CD4-positive, alpha-beta memory T cell (primary cell): ENCODE measurements around the gene WARS2. TPM values are rescaled to one million over a fixed set of nuclear protein-coding genes. Genes with fewer than 3 reads are reported as not detected.
"Not testable (repeated sequence)": the region's sequence is repeated elsewhere in the genome, so short reads cannot be mapped to it uniquely, and the experiment has no call there.

ENCODE experiments used
- CTCF ChIA-PET: fragments of 350-600 bp; sonication (Branson Sonifier 250); formaldehyde crosslinking; loops from one replicate; lab custom pipeline; 2021; ENCODE audit warnings: inconsistent platforms; ENCODE audit not compliant: partially characterized antibody; lab: Charles Lee
- POLR2A ChIA-PET: fragments of 350-600 bp; sonication (Branson Sonifier 250); formaldehyde crosslinking; loops from one replicate; lab custom pipeline; 2021; ENCODE audit not compliant: partially characterized antibody; lab: Charles Lee
- DNase-seq, 5 donors: peaks; one replicate each; pipeline versions ENCODE4 v3.0.0 to v3.0.0-alpha.2; 2020 to 2022; ENCODE audit warnings: mixed read lengths in 1 of 5
- H3K27ac ChIP-seq: one replicate; pipeline ENCODE4 v1.7.0; 2013; ENCODE audit warnings: low read depth, low read length
- H3K27me3 ChIP-seq: 2 replicates; pipeline ENCODE4 v1.7.0; 2013; ENCODE audit warnings: mild to moderate bottlenecking, low read length, moderate library complexity; ENCODE audit not compliant: insufficient read depth
- H3K36me3 ChIP-seq: 2 replicates; pipeline ENCODE4 v1.7.0; 2013; ENCODE audit warnings: mild to moderate bottlenecking, low read length, moderate library complexity; ENCODE audit not compliant: insufficient read depth
- H3K4me1 ChIP-seq: 2 replicates; pipeline ENCODE4 v1.7.0; 2013; ENCODE audit warnings: mild to moderate bottlenecking, low read length, moderate library complexity; ENCODE audit not compliant: insufficient read depth
- H3K4me3 ChIP-seq, 2 donors: one replicate each; pipeline ENCODE4 v1.7.0; 2013; ENCODE audit warnings: low read length in 2 of 2, mild to moderate bottlenecking in 1 of 2
- H3K9me3 ChIP-seq, 2 donors: one replicate each; pipeline ENCODE4 v1.7.0; 2013; ENCODE audit warnings: low read length in 2 of 2, control low read depth in 1 of 2; ENCODE audit not compliant: control insufficient read depth in 1 of 2
- H3K27ac Mint-ChIP-seq, 7 donors: one replicate each; pipeline ENCODE4 v1.8.0; 2020 to 2021; ENCODE audit warnings: mixed read lengths in 7 of 7, mild to moderate bottlenecking in 6 of 7, inconsistent platforms in 3 of 7, moderate library complexity in 3 of 7
- H3K27me3 Mint-ChIP-seq, 2 donors: one replicate each; pipeline ENCODE4 v1.8.0; 2020 to 2021; ENCODE audit warnings: mixed read lengths in 2 of 2
- H3K36me3 Mint-ChIP-seq, 2 donors: one replicate each; pipeline ENCODE4 v1.8.0; 2020 to 2021; ENCODE audit warnings: mixed read lengths in 2 of 2, inconsistent platforms in 1 of 2, mild to moderate bottlenecking in 1 of 2
- H3K4me1 Mint-ChIP-seq, 4 donors: one replicate each; pipeline ENCODE4 v1.8.0; 2020 to 2021; ENCODE audit warnings: mixed read lengths in 4 of 4, mild to moderate bottlenecking in 1 of 4
- H3K4me3 Mint-ChIP-seq, 8 donors: one replicate each; pipeline ENCODE4 v1.8.0; 2020 to 2021; ENCODE audit warnings: mixed read lengths in 8 of 8, mild to moderate bottlenecking in 7 of 8, moderate library complexity in 6 of 8, inconsistent platforms in 3 of 8
- H3K9me3 Mint-ChIP-seq, 8 donors: one replicate each; pipeline ENCODE4 v1.8.0; 2020 to 2021; ENCODE audit warnings: mixed read lengths in 8 of 8, mild to moderate bottlenecking in 5 of 8, inconsistent platforms in 3 of 8, moderate library complexity in 1 of 8
- intact Hi-C: fragments of 100-400 bp; cut with micrococcal nuclease; formaldehyde crosslinking; loops from one replicate; pipeline ENCODE4 v1.15.1; 2023
- polyA plus RNA-seq, 2 donors: library from polyadenylated mRNA; unstranded; fragments of 300-500 nt; fragmentation: Illumina TruSeq; gene quantifications; one replicate each; pipeline ENCODE4 v1.2.3, GENCODE V29; 2021
- total RNA-seq, 2 experiments: library from RNA; stranded (reverse); gene quantifications; one replicate each; pipeline ENCODE4 v1.2.3, GENCODE V29; 2021

Gene WARS2
- total and polyA plus RNA-seq, 4 experiments from 2014 or later, result 6.9 to 12.4 (median 10.4) TPM

- H3K4me3 ChIP-seq, H3K4me1 ChIP-seq, H3K27me3 ChIP-seq, H3K9me3 ChIP-seq, CTCF ChIA-PET, POLR2A ChIA-PET, H3K27me3 Mint-ChIP-seq, H3K36me3 ChIP-seq, H3K27ac ChIP-seq, H3K9me3 Mint-ChIP-seq, intact Hi-C loops: not testable (repeated sequence)
- Mint-ChIP-seq H3K36me3 (peaks cover 63 to 80% of the 10 kb centered on the region in 2 donors), H3K27ac (peak overlapping the region in 1 of 7 donors; percentile 30), H3K4me3 (peak overlapping the region in 1 of 8 donors; percentile 31), H3K4me1 (peaks cover 0 to 30% (median 6%) of the 10 kb centered on the region in 4 donors)
- peak in 1 of 5 donors; percentile 14 for DNase-seq
Measured at GRCh38 chr1:119156761-119157160, 16.3 kb upstream of the WARS2 start.

DNA sequence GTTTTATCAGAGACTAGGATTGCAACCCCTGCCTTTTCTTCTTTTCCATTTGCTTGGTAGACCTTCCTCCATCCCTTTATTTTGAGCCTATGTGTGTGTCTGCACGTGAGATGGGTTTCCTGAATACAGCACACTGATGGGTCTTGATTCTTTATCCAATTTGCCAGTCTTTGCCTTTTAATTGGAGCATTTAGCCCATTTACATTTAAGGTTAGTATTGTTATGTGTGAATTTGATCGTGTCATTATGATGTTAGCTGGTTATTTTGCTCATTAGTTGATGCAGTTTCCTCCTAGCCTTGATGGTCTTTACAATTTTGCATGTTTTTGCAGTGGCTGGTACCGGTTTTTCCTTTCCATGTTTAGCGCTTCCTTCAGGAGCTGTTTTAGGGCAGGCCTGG lies 14.6 kb upstream of the WARS2 start:
- H3K27ac Mint-ChIP-seq, H3K9me3 ChIP-seq, H3K27ac ChIP-seq, H3K9me3 Mint-ChIP-seq, H3K4me1 ChIP-seq, DNase-seq, CTCF ChIA-PET, H3K4me3 ChIP-seq, H3K36me3 ChIP-seq, H3K4me3 Mint-ChIP-seq, H3K27me3 ChIP-seq, H3K27me3 Mint-ChIP-seq, POLR2A ChIA-PET, intact Hi-C loops: not testable (repeated sequence)
- Mint-ChIP-seq H3K36me3 (peaks cover 54 to 82% of the 10 kb centered on the region in 2 donors), H3K4me1 (peaks cover 0 to 35% (median 7%) of the 10 kb centered on the region in 4 donors)

- Mint-ChIP-seq H3K27ac (no peak overlapping the region), H3K9me3 (peaks cover 0 to 3% (median 0%) of the 10 kb centered on the region in 8 donors), H3K36me3 (peaks cover 24 to 47% of the 10 kb centered on the region in 2 donors), H3K4me1 (peaks cover 3 to 29% (median 17%) of the 10 kb centered on the region in 4 donors), H3K4me3 (no peak overlapping the region), H3K27me3 (no peaks in the 10 kb centered on the region)
- DNase-seq, result no peak
- H3K4me3 ChIP-seq, result no peak overlapping the region
- no peak overlapping the region for H3K27ac ChIP-seq
- H3K4me1 ChIP-seq, result no peaks in the 10 kb centered on the region
- no peaks in the 10 kb centered on the region for H3K36me3 ChIP-seq
- H3K27me3 ChIP-seq, result no peaks in the 10 kb centered on the region
- intact Hi-C loops, result no loop called here
- CTCF ChIA-PET, result no interaction called here
- POLR2A ChIA-PET, result interaction anchor here (1.9 kb wide), 1 partner anchor 10 kb away, joined by 5 read pairs; the partner anchor contains the start of gene WARS2
- H3K9me3 ChIP-seq, result no peaks in the 10 kb centered on the region
Measured at GRCh38 chr1:119150150-119150549, 9.7 kb upstream of the WARS2 start.

DNA sequence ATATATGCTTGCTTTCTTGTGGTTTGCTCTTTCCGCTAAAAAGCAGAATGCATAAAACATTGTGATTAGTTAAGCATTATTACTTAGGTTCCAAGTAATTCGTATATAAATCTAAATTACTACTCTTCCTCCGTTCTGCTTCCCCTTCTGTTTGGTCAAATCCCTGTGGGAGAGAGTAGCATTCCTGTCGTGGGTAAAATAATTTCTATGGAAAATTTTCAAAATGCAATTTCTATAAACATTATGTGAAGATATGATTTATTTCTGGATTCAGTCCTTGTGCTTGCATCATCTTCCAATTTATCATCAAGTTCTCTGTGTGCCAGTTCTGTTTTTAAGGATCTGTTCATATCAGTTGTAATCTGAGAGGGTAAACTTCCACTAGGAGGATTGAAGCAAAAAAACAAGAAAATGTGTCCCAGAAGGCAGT lies 7.2 kb upstream of the WARS2 start:
- peaks cover 0 to 3% (median 0%) of the 10 kb centered on the region in 8 donors for H3K9me3 Mint-ChIP-seq
- Histone ChIP-seq H3K27me3 (no peaks in the 10 kb centered on the region), H3K4me1 (no peaks in the 10 kb centered on the region), H3K4me3 (no peak overlapping the region), H3K27ac (no peak overlapping the region), H3K9me3 (no peaks in the 10 kb centered on the region), H3K36me3 (no peaks in the 10 kb centered on the region)
- peaks cover 18 to 32% of the 10 kb centered on the region in 2 donors for H3K36me3 Mint-ChIP-seq
- no peaks in the 10 kb centered on the region for H3K27me3 Mint-ChIP-seq
- intact Hi-C loops, result no loop called here
- H3K4me3 Mint-ChIP-seq, result no peak overlapping the region
- peak overlapping the region in 1 of 7 donors; percentile 8 for H3K27ac Mint-ChIP-seq
- CTCF ChIA-PET, result no interaction called here
- no peak for DNase-seq
- H3K4me1 Mint-ChIP-seq, result peaks cover 3 to 38% (median 17%) of the 10 kb centered on the region in 4 donors
- POLR2A ChIA-PET, result no interaction called here

DNA sequence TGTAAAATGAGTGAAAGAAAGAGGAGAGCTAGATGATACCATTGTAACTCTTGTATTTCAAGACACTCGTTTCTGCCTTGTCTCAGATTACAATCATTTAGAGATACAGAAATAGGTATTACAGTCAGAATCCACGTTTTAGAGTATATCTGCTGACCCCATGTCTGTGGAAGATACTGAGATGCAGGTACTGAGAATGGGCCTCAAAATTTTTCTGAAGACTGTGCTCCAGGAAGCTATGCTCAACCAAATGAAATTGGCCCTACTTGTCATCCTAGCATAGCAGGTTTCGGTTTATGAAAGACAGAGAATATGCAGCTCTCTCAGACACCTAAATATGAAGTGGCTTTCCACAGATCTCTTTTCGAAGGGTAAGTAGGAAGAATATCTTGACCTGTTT lies 6.0 kb upstream of the WARS2 start:
- Histone ChIP-seq H3K27me3 (no peaks in the 10 kb centered on the region), H3K4me1 (peaks cover 11% of the 10 kb centered on the region), H3K36me3 (no peaks in the 10 kb centered on the region), H3K4me3 (no peak overlapping the region), H3K9me3 (no peaks in the 10 kb centered on the region), H3K27ac (no peak overlapping the region)
- peak overlapping the region in 1 of 8 donors; percentile 17 for H3K4me3 Mint-ChIP-seq
- no peak for DNase-seq
- H3K4me1 Mint-ChIP-seq, result peaks cover 8 to 47% (median 20%) of the 10 kb centered on the region in 4 donors
- peaks cover 18 to 28% of the 10 kb centered on the region in 2 donors for H3K36me3 Mint-ChIP-seq
- intact Hi-C loops, result no loop called here
- peaks cover 0 to under 1% (median 0%) of the 10 kb centered on the region in 8 donors for H3K9me3 Mint-ChIP-seq
- no peaks in the 10 kb centered on the region for H3K27me3 Mint-ChIP-seq
- CTCF ChIA-PET, result no interaction called here
- POLR2A ChIA-PET, result no interaction called here
- H3K27ac Mint-ChIP-seq, result peak overlapping the region in 4 of 7 donors; percentile 38 to 54 (median 46)

DNA sequence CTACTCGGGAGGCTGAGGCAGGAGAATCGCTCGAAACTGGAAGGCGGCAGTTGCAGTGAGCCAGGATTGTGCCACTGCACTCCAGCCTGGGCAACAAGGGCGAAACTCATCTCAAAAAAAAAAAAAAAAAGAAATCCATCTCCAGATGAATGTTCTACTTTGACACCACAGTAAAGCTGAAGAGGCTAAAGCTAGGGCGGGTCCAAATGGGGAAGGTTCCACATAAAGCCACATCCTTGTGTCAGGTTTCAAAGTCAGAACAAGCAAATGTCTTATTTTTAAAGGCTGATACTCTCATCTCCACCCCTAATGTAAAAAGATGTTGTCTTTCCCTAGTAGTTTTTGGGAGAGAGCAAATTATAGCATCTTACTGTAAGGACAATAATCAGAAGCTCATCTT lies 4.4 kb upstream of the WARS2 start:
- H3K27ac Mint-ChIP-seq, result peak overlapping the region in 2 of 7 donors; percentile 30 to 43
- peaks cover 13 to 46% (median 21%) of the 10 kb centered on the region in 4 donors for H3K4me1 Mint-ChIP-seq
- peaks cover 15 to 17% of the 10 kb centered on the region in 2 donors for H3K36me3 Mint-ChIP-seq

DNA sequence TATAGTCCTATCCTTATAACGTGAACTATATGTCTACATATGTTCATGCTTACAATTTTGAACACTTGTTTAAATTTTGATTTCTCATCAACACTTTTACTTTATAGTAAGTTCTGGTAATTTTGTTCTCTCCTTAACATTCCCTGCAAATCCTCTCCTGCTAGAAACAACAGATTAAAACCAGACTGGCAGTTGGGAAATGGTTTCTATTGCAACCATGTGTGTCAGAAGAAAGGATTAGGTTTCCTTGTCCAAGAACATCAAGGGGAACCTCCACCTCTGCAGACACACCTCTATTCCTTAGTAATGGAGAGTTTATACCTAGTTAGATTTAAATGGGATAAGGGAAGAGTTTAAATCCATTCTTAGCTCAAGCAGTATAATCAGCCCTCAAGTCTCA lies 3.3 kb upstream of the WARS2 start:
- no peaks in the 10 kb centered on the region for H3K36me3 ChIP-seq
- Mint-ChIP-seq H3K9me3 (no peaks in the 10 kb centered on the region), H3K36me3 (peaks cover 11 to 17% of the 10 kb centered on the region in 2 donors), H3K27me3 (no peaks in the 10 kb centered on the region), H3K4me3 (no peak overlapping the region), H3K4me1 (peaks cover 14 to 46% (median 21%) of the 10 kb centered on the region in 4 donors), H3K27ac (peak overlapping the region in 1 of 7 donors; percentile 40)
- no peak for DNase-seq
- POLR2A ChIA-PET, result no interaction called here
- no peaks in the 10 kb centered on the region for H3K27me3 ChIP-seq
- no peak overlapping the region for H3K4me3 ChIP-seq
- H3K4me1 ChIP-seq, result peaks cover 27% of the 10 kb centered on the region
- intact Hi-C loops, result loop anchor here (5.0 kb wide), 2 partner anchors 1216 to 1536 kb away; partner anchors contain the start of genes GDAP2, TENT5C and WDR3
- H3K9me3 ChIP-seq, result no peaks in the 10 kb centered on the region
- no peak overlapping the region for H3K27ac ChIP-seq
- CTCF ChIA-PET, result no interaction called here

More for the DNA sequence above, 4.4 kb upstream of the WARS2 start:
- Mint-ChIP-seq H3K27me3 (no peaks in the 10 kb centered on the region), H3K4me3 (no peak overlapping the region), H3K9me3 (no peaks in the 10 kb centered on the region)
- ChIA-PET POLR2A (no interaction called here), CTCF (no interaction called here)
- DNase-seq, result no peak
- Histone ChIP-seq H3K36me3 (no peaks in the 10 kb centered on the region), H3K4me1 (peaks cover 20% of the 10 kb centered on the region), H3K4me3 (no peak overlapping the region), H3K27ac (no peak overlapping the region), H3K27me3 (no peaks in the 10 kb centered on the region), H3K9me3 (no peaks in the 10 kb centered on the region)
- intact Hi-C loops, result loop anchor here (5.0 kb wide), 2 partner anchors 1218 to 1538 kb away; partner anchors contain the start of genes GDAP2, TENT5C and WDR3
